Thyroid gland (tissue), 4 donors: Measurements from ENCODE around the gene SORD.
"Not testable (repeated sequence)": the region's sequence is repeated elsewhere in the genome, so short reads cannot be mapped to it uniquely, and the experiment has no call there.

Experiments
- POLR2A ChIP-seq, 2 donors: fragments of 450-650 bp; IDR thresholded peaks; one replicate each; pipeline ENCODE4 v1.6.1; 2017; ENCODE audit warnings: antibody characterized with exemption in 2 of 2, mild to moderate bottlenecking in 2 of 2, moderate library complexity in 1 of 2
- TF ChIP-seq, protein P1 (sequence below), 6 experiments: fragments of 200-600 bp in 3 of 6; fragments of 450-650 bp in 3 of 6; sonication (generic) in 3 of 6; IDR thresholded peaks; one replicate each; pipeline ENCODE4 v1.5.1; 2016 to 2019; ENCODE audit warnings: antibody characterized with exemption in 6 of 6, mild to moderate bottlenecking in 2 of 6, inconsistent platforms in 1 of 6, moderate library complexity in 1 of 6

DNA sequence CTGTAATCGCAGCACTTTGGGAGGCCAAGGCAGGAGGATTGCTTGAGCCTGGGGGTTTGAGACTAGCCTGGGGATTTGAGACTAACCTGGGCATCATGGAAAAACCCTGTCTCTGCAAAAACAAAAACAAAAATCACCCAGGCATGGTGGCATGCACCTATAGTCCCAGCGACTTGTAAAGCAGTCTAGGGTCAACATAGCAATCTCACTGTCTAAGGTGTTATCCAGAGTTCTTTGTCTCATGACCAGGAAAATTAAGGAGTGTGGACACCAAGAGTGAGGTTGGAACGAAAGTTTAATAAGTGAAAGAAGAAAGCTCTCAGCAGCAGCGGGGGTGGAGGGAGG is 25.4 kb downstream of the SORD start:
- TF ChIP-seq, protein P1, sequence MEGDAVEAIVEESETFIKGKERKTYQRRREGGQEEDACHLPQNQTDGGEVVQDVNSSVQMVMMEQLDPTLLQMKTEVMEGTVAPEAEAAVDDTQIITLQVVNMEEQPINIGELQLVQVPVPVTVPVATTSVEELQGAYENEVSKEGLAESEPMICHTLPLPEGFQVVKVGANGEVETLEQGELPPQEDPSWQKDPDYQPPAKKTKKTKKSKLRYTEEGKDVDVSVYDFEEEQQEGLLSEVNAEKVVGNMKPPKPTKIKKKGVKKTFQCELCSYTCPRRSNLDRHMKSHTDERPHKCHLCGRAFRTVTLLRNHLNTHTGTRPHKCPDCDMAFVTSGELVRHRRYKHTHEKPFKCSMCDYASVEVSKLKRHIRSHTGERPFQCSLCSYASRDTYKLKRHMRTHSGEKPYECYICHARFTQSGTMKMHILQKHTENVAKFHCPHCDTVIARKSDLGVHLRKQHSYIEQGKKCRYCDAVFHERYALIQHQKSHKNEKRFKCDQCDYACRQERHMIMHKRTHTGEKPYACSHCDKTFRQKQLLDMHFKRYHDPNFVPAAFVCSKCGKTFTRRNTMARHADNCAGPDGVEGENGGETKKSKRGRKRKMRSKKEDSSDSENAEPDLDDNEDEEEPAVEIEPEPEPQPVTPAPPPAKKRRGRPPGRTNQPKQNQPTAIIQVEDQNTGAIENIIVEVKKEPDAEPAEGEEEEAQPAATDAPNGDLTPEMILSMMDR (IDR thresholded peaks at IDR 0.05) = not testable (repeated sequence)
- not testable (repeated sequence) for TF ChIP-seq POLR2A (IDR thresholded peaks at IDR 0.05)
